Measurements from ENCODE around the gene TCEAL9. TPM values are rescaled to one million over a fixed set of nuclear protein-coding genes. Genes with fewer than 3 reads are reported as not detected.

TCEAL9 gene
- total and polyA plus RNA-seq, 2 of the 8 experiments (the other 6 are each of a cell fraction or from before 2014, with no cell fraction given) = 22.2 to 36.8 TPM

DNA sequence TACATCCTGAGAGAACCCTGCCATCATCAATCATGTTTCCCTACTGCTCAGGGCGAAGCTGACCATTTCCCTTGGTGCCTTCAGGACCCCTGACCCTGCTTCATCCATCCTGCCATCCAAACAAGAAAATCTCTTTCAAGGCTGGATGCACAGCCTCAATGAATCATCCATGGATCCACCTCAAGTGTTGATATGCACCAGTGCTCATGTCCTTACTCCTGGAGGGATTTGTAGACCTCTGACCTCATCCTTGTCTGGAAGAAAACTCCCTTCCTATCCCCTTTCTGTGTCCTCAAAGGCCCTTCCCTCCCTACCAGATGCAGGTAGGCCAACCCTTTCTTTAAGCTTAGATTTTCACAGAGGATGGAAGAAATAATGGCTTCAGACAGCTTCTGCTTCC lies 44.6 kb downstream of the TCEAL9 start:
- H2BK12ac ChIP-seq (ENCODE audit: low read depth, low read length) = no peak overlapping the region
- FAIRE-seq (no peak), DNase-seq (ENCODE audit: low read depth in 1 of 2, low spot score in 2 of 2) (no peak)
- CTCF ChIA-PET (ENCODE audit: partially characterized antibody) = interaction anchor here (1.1 to 1.5 kb wide), 3 partner anchors 15 to 449 kb away, joined by 3 to 6 read pairs (median 3); no protein-coding TSS in a partner anchor
- WGBS, 2 experiments (ENCODE audit: extremely low coverage in 1 of 2, insufficient coverage in 1 of 2, insufficient read length in 1 of 2, insufficient replicate concordance in 2 of 2, low coverage in 1 of 2, low lambda C conversion rate in 2 of 2, missing lambda C conversion rate in 1 of 2) = 82% methylated on average over 1 of the region's 1 CpG; no CpG with 5 or more reads in 1 of the 2 experiments
- POLR2A ChIA-PET (ENCODE audit: partially characterized antibody) = interaction anchor here (1.5 kb wide), 1 partner anchor 23 kb away, joined by 4 read pairs; no protein-coding TSS in a partner anchor
- no peak overlapping the region for H2BK5ac ChIP-seq (ENCODE audit: low read depth, low read length)
- no peaks in the 10 kb centered on the region for H4K20me1 ChIP-seq (replicated peaks in 1 of 2; ENCODE audit: control insufficient read depth in 1 of 2, insufficient read depth in 2 of 2, low read length in 2 of 2)
- H3K36me3 ChIP-seq (ENCODE audit: control insufficient read depth in 2 of 4, insufficient read depth in 4 of 4, low read length in 3 of 4) = no peaks in the 10 kb centered on the region
- H3K4me2 ChIP-seq (ENCODE audit: insufficient read depth in 1 of 2, low read depth in 2 of 2, low read length in 2 of 2) = no peak overlapping the region
- no peak overlapping the region for H2BK120ac ChIP-seq (replicated peaks; ENCODE audit: low read depth, low read length)
- H4K91ac ChIP-seq (replicated peaks; ENCODE audit: insufficient read length, low read length) = no peak overlapping the region
- no peak overlapping the region for H3K4me3 ChIP-seq (ENCODE audit: extremely low read depth in 1 of 4, insufficient read depth in 2 of 4, low read depth in 3 of 4, low read length in 4 of 4)
- TF ChIP-seq MAFK (IDR thresholded peaks at IDR 0.05; ENCODE audit: low read depth, low read length) = no peak
- no peak for TF ChIP-seq SIX5 (IDR thresholded peaks at IDR 0.05; ENCODE audit: low read depth, low read length)
- TF ChIP-seq SP2 (IDR thresholded peaks at IDR 0.05; ENCODE audit: low read length) = no peak
- TF ChIP-seq RBBP5 (IDR thresholded peaks at IDR 0.05; ENCODE audit: borderline replicate concordance, low read depth, low read length) = no peak
- no peak for TF ChIP-seq RAD21 (IDR thresholded peaks at IDR 0.05 in 1 of 2, conservative IDR thresholded peaks at IDR 0.05 in 1 of 2; ENCODE audit: low read depth in 2 of 2, low read length in 2 of 2)
- no peak for TF ChIP-seq RXRA (IDR thresholded peaks at IDR 0.05; ENCODE audit: insufficient read depth, low read depth, low read length)
- TF ChIP-seq, protein P1, sequence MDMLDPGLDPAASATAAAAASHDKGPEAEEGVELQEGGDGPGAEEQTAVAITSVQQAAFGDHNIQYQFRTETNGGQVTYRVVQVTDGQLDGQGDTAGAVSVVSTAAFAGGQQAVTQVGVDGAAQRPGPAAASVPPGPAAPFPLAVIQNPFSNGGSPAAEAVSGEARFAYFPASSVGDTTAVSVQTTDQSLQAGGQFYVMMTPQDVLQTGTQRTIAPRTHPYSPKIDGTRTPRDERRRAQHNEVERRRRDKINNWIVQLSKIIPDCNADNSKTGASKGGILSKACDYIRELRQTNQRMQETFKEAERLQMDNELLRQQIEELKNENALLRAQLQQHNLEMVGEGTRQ (IDR thresholded peaks at IDR 0.05; ENCODE audit: low read length) = no peak
- no peak for TF ChIP-seq CBX8 (IDR thresholded peaks at IDR 0.05; ENCODE audit: borderline replicate concordance, low read depth, low read length)
- peaks cover 0 to 15% (median 3%) of the 10 kb centered on the region in 4 experiments; a peak in 3 of 7 replicates for H3K27me3 ChIP-seq (replicated peaks in 1 of 4; ENCODE audit: control insufficient read depth in 3 of 4, extremely low read depth in 1 of 4, insufficient read depth in 3 of 4, low read length in 3 of 4)
- H3K9me3 ChIP-seq (ENCODE audit: insufficient read depth in 2 of 2, low read depth in 1 of 2, low read length in 1 of 2) = no peaks in the 10 kb centered on the region
- H3K79me2 ChIP-seq (ENCODE audit: control insufficient read depth in 1 of 2, insufficient read depth in 2 of 2, low read length in 2 of 2) = no peaks in the 10 kb centered on the region; a peak in 2 of 4 replicates
- H2AK5ac ChIP-seq (ENCODE audit: low read depth, low read length) = no peak overlapping the region
- H3K27ac ChIP-seq (ENCODE audit: low read depth, low read length) = no peak overlapping the region
- H4K5ac ChIP-seq (ENCODE audit: insufficient read length, low read depth, low read length) = no peak overlapping the region
- no peak overlapping the region for H3K14ac ChIP-seq (ENCODE audit: insufficient read length)
- no peak overlapping the region for H4K8ac ChIP-seq (ENCODE audit: extremely low read depth, insufficient read depth, low read length)
- no peak overlapping the region for H3K9ac ChIP-seq (replicated peaks in 1 of 4; ENCODE audit: extremely low read depth in 1 of 4, low read depth in 3 of 4, low read length in 3 of 4)
- no peak overlapping the region for H2BK20ac ChIP-seq (ENCODE audit: low read length)
- no peaks in the 10 kb centered on the region for H3K79me1 ChIP-seq (ENCODE audit: low read depth, low read length)
- no peaks in the 10 kb centered on the region for H3K23me2 ChIP-seq (ENCODE audit: low read depth, low read length)
- no peak overlapping the region for H3K56ac ChIP-seq (replicated peaks; ENCODE audit: insufficient read length, low read depth, low read length)
- no peak overlapping the region for H3K18ac ChIP-seq (ENCODE audit: extremely low read depth, low read length)
- H3K4me1 ChIP-seq (replicated peaks in 1 of 4; ENCODE audit: control insufficient read depth in 3 of 4, insufficient read depth in 4 of 4, low read length in 3 of 4) = no peaks in the 10 kb centered on the region
- H3K4ac ChIP-seq (replicated peaks; ENCODE audit: insufficient read length, low read depth, low read length) = no peak overlapping the region
- no peak overlapping the region for H2AFZ ChIP-seq (ENCODE audit: low read length)
- no peak overlapping the region for H3K23ac ChIP-seq (ENCODE audit: insufficient read length)
- H2BK15ac ChIP-seq (ENCODE audit: low read length) = no peak overlapping the region
